H9 (cell line): ENCODE data around the gene RHOU. TPM values are rescaled to one million over a fixed set of nuclear protein-coding genes. Genes with fewer than 3 reads are reported as not detected.

ENCODE experiments used
- DNase-seq: peaks from one replicate; pipeline ENCODE4 v3.0.0-alpha.2; 2017
- H2AFZ ChIP-seq: one replicate; pipeline ENCODE4 v1.6.1; 2013; ENCODE audit warnings: mild to moderate bottlenecking, low read length, control low read depth, moderate library complexity
- H2AK5ac ChIP-seq: 2 replicates; pipeline ENCODE4 v1.6.1; 2013; ENCODE audit warnings: low read length, control low read depth, mixed read lengths; ENCODE audit not compliant: insufficient read length
- H2BK120ac ChIP-seq: one replicate; pipeline ENCODE4 v1.6.1; 2013; ENCODE audit warnings: low read depth, mild to moderate bottlenecking, low read length, control low read depth, inconsistent platforms; ENCODE audit not compliant: poor library complexity, severe bottlenecking
- H2BK12ac ChIP-seq: 2 replicates; pipeline ENCODE4 v1.6.1; 2013; ENCODE audit warnings: low read length, control low read depth, mixed read lengths, low read depth; ENCODE audit not compliant: insufficient read length
- H2BK15ac ChIP-seq: 2 replicates; pipeline ENCODE4 v1.6.1; 2013; ENCODE audit warnings: low read depth, low read length, control low read depth
- H2BK20ac ChIP-seq: one replicate; pipeline ENCODE4 v1.6.1; 2013; ENCODE audit warnings: low read depth, mild to moderate bottlenecking, low read length, control low read depth, inconsistent platforms; ENCODE audit not compliant: poor library complexity, severe bottlenecking
- H2BK5ac ChIP-seq: 2 replicates; pipeline ENCODE4 v1.6.1; 2013; ENCODE audit warnings: low read length, control low read depth, mixed read lengths; ENCODE audit not compliant: insufficient read length
- H3K14ac ChIP-seq: 2 replicates; pipeline ENCODE4 v1.6.1; 2013; ENCODE audit warnings: low read length, control low read depth; ENCODE audit not compliant: insufficient read depth
- H3K18ac ChIP-seq: 2 replicates; pipeline ENCODE4 v1.6.1; 2013; ENCODE audit warnings: low read depth, mild to moderate bottlenecking, mixed read lengths, low read length, control low read depth; ENCODE audit not compliant: insufficient read length
- H3K23ac ChIP-seq: 2 replicates; pipeline ENCODE4 v1.6.1; 2013; ENCODE audit warnings: low read length, control low read depth, mixed read lengths, low read depth; ENCODE audit not compliant: insufficient read length
- H3K23me2 ChIP-seq: 2 replicates; pipeline ENCODE4 v1.6.1; 2013; ENCODE audit warnings: low read depth, mild to moderate bottlenecking, mixed read lengths, low read length, control low read depth; ENCODE audit not compliant: insufficient read length, poor library complexity, severe bottlenecking
- H3K27ac ChIP-seq: 2 replicates; pipeline ENCODE4 v1.5.1; 2013; ENCODE audit warnings: low read length, control low read depth, mixed read lengths, low read depth; ENCODE audit not compliant: insufficient read length
- H3K27me3 ChIP-seq: 2 replicates; pipeline ENCODE4 v1.6.1; 2013; ENCODE audit warnings: low read length, control low read depth, inconsistent platforms; ENCODE audit not compliant: insufficient read depth
- H3K4ac ChIP-seq: 2 replicates; pipeline ENCODE4 v1.6.1; 2013; ENCODE audit warnings: low read depth, mild to moderate bottlenecking, control low read depth, inconsistent platforms, low read length, moderate library complexity
- H3K4me1 ChIP-seq: 2 replicates; pipeline ENCODE4 v1.6.1; 2013; ENCODE audit warnings: low read length, control low read depth, inconsistent platforms; ENCODE audit not compliant: insufficient read depth
- H3K4me2 ChIP-seq: 2 replicates; pipeline ENCODE4 v1.6.1; 2013; ENCODE audit warnings: low read length, control low read depth, mixed read lengths; ENCODE audit not compliant: insufficient read length, insufficient read depth
- H3K56ac ChIP-seq: 2 replicates; pipeline ENCODE4 v1.6.1; 2013; ENCODE audit warnings: low read depth, mild to moderate bottlenecking, mixed read lengths, low read length, control low read depth; ENCODE audit not compliant: insufficient read length
- H3K79me1 ChIP-seq: 2 replicates; pipeline ENCODE4 v1.6.1; 2013; ENCODE audit warnings: low read depth, mild to moderate bottlenecking, moderate library complexity, low read length, control low read depth, inconsistent platforms; ENCODE audit not compliant: insufficient read depth, poor library complexity, severe bottlenecking
- H3K79me2 ChIP-seq: 2 replicates; pipeline ENCODE4 v1.6.1; 2013; ENCODE audit warnings: low read length, control low read depth, inconsistent platforms; ENCODE audit not compliant: insufficient read depth
- H3K9ac ChIP-seq: 2 replicates; pipeline ENCODE4 v1.6.1; 2013; ENCODE audit warnings: low read length, control low read depth, mixed read lengths; ENCODE audit not compliant: insufficient read length; ENCODE audit errors: extremely low read depth
- H3K9me3 ChIP-seq: one replicate; pipeline ENCODE4 v1.6.1; 2013; ENCODE audit warnings: low read depth, low read length, inconsistent platforms; ENCODE audit not compliant: control insufficient read depth
- H3T11ph ChIP-seq: one replicate; pipeline ENCODE4 v1.6.1; 2013; ENCODE audit warnings: mild to moderate bottlenecking, low read length, control low read depth, inconsistent platforms
- H4K20me1 ChIP-seq: one replicate; pipeline ENCODE4 v1.6.1; 2013; ENCODE audit not compliant: control insufficient read depth, insufficient read length, insufficient read depth
- H4K5ac ChIP-seq: 2 replicates; pipeline ENCODE4 v1.6.1; 2013; ENCODE audit warnings: low read depth, mild to moderate bottlenecking, mixed read lengths, low read length, control low read depth; ENCODE audit not compliant: insufficient read length
- H4K8ac ChIP-seq: replicated peaks from 2 replicates; pipeline ENCODE4 v1.6.1; 2013; ENCODE audit warnings: low read length, control low read depth, mixed read lengths, low read depth; ENCODE audit not compliant: insufficient read length
- H4K91ac ChIP-seq: 2 replicates; pipeline ENCODE4 v1.6.1; 2013; ENCODE audit warnings: low read depth, mild to moderate bottlenecking, moderate library complexity, mixed read lengths, low read length, control low read depth; ENCODE audit not compliant: insufficient read length
- H3K27ac Mint-ChIP-seq, 3 experiments: 2 replicates in 2 of 3; 3 replicates in 1 of 3; pipeline ENCODE4 v1.8.0; 2020 to 2021; ENCODE audit warnings: mixed read lengths in 3 of 3, mild to moderate bottlenecking in 1 of 3, moderate library complexity in 1 of 3
- H3K27me3 Mint-ChIP-seq: 2 replicates; pipeline ENCODE4 v1.8.0; 2021; ENCODE audit warnings: low read depth, mild to moderate bottlenecking, moderate library complexity, mixed read lengths
- H3K36me3 Mint-ChIP-seq, 3 experiments: 2 replicates in 2 of 3; 3 replicates in 1 of 3; pipeline ENCODE4 v1.8.0; 2020 to 2021; ENCODE audit warnings: low read depth in 3 of 3, mixed read lengths in 3 of 3; ENCODE audit not compliant: insufficient read depth in 1 of 3
- H3K4me1 Mint-ChIP-seq, 2 experiments: 2 replicates each; pipeline ENCODE4 v1.8.0; 2020; ENCODE audit warnings: mixed read lengths in 2 of 2
- H3K4me3 Mint-ChIP-seq, 2 experiments: 2 replicates in 1 of 2; 3 replicates in 1 of 2; pipeline ENCODE4 v1.8.0; 2020 to 2021; ENCODE audit warnings: mild to moderate bottlenecking in 2 of 2, mixed read lengths in 2 of 2, moderate library complexity in 1 of 2
- H3K9me3 Mint-ChIP-seq, 2 experiments: 2 replicates in 1 of 2; 3 replicates in 1 of 2; pipeline ENCODE4 v1.8.0; 2020; ENCODE audit warnings: mild to moderate bottlenecking in 2 of 2, mixed read lengths in 2 of 2, moderate library complexity in 1 of 2
- WGBS: extraction: QIAGEN DNeasy Blood & Tissue Kit; methylation state at CpG from one replicate; pipeline ENCODE4 v1.1.7; 2013; ENCODE audit warnings: missing lambda C conversion rate, low lambda C conversion rate, mixed read lengths; ENCODE audit not compliant: insufficient read length; ENCODE audit errors: extremely low coverage; 5-methylcytosine and 5-hydroxymethylcytosine counted together
- total RNA-seq: library from RNA; stranded (reverse); gene quantifications from 2 replicates; pipeline ENCODE4 v1.2.1, GENCODE V29; 2021
- TF ChIP-seq, protein P1 (sequence below): fragments of 200-600 bp; sonication (generic); conservative IDR thresholded peaks from 3 replicates; pipeline ENCODE4 v1.8.0; 2021; ENCODE audit warnings: antibody characterized with exemption, mild to moderate bottlenecking

Gene RHOU
- total RNA-seq, 1 experiment from 2014 or later = 3.9 TPM

DNA sequence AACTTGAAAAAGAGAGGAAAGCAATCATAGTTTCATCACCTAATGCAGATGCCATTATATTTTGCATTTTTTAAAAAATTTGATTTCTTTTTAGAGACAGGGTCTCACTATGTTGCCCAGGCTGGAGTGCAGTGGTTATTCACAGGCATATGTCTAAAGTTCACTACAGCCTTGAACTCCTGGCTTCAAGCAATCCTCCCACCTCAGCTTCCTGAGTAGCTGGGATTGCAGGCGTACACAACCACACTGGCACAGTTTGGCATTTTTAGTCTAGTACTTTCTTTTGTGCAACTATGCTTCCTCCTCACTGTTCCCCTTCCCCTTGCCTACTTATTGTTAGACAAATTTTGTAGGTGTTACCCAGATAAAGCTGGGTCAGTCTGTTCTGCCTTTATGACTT is 18.0 kb downstream of the RHOU start:
- TF ChIP-seq, protein P1, sequence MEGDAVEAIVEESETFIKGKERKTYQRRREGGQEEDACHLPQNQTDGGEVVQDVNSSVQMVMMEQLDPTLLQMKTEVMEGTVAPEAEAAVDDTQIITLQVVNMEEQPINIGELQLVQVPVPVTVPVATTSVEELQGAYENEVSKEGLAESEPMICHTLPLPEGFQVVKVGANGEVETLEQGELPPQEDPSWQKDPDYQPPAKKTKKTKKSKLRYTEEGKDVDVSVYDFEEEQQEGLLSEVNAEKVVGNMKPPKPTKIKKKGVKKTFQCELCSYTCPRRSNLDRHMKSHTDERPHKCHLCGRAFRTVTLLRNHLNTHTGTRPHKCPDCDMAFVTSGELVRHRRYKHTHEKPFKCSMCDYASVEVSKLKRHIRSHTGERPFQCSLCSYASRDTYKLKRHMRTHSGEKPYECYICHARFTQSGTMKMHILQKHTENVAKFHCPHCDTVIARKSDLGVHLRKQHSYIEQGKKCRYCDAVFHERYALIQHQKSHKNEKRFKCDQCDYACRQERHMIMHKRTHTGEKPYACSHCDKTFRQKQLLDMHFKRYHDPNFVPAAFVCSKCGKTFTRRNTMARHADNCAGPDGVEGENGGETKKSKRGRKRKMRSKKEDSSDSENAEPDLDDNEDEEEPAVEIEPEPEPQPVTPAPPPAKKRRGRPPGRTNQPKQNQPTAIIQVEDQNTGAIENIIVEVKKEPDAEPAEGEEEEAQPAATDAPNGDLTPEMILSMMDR = no peak
- no peak overlapping the region for H3K9ac ChIP-seq
- no peaks in the 10 kb centered on the region for H3K79me2 ChIP-seq
- H2AK5ac ChIP-seq = no peak overlapping the region
- H2BK120ac ChIP-seq = no peak overlapping the region
- H3K56ac ChIP-seq = no peak overlapping the region
- WGBS = no CpG with 5 or more reads among the region's 1 CpG
- H4K5ac ChIP-seq = no peak overlapping the region
- H3T11ph ChIP-seq = no peak overlapping the region
- H4K8ac ChIP-seq = no peak overlapping the region
- no peaks in the 10 kb centered on the region for H3K23me2 ChIP-seq
- H3K27me3 ChIP-seq = no peaks in the 10 kb centered on the region
- H2AFZ ChIP-seq = no peak overlapping the region
- H3K23ac ChIP-seq = no peak overlapping the region
- no peak overlapping the region for H2BK5ac ChIP-seq
- H3K9me3 ChIP-seq = no peaks in the 10 kb centered on the region
- H3K4me1 ChIP-seq = no peaks in the 10 kb centered on the region
- peaks cover 5 to 13% of the 10 kb centered on the region in 2 experiments; a peak in 4 of 5 replicates for H3K9me3 Mint-ChIP-seq
- no peak overlapping the region; a peak in 1 of 7 replicates for H3K27ac Mint-ChIP-seq
- no peak overlapping the region for H3K4me2 ChIP-seq
- no peaks in the 10 kb centered on the region for H3K36me3 Mint-ChIP-seq
- H2BK20ac ChIP-seq = no peak overlapping the region
- H3K4ac ChIP-seq = no peak overlapping the region
- no peak for DNase-seq
- no peak overlapping the region for H3K14ac ChIP-seq
- no peak overlapping the region for H4K91ac ChIP-seq
- no peak overlapping the region for H3K4me3 Mint-ChIP-seq
- H2BK15ac ChIP-seq = no peak overlapping the region
- no peaks in the 10 kb centered on the region for H3K79me1 ChIP-seq
- peaks cover 9% of the 10 kb centered on the region in 2 experiments for H3K4me1 Mint-ChIP-seq
- no peak overlapping the region for H3K27ac ChIP-seq
- H3K27me3 Mint-ChIP-seq = peaks cover 29% of the 10 kb centered on the region
- no peaks in the 10 kb centered on the region for H4K20me1 ChIP-seq
- no peak overlapping the region for H3K18ac ChIP-seq
- H2BK12ac ChIP-seq = no peak overlapping the region
